NCI-H345 treated with DMSO at 0.1 percent for 48 hours (cell line): ENCODE results near the gene HSD17B3.
"Not testable (repeated sequence)": the region's sequence is repeated elsewhere in the genome, so short reads cannot be mapped to it uniquely, and the experiment has no call there.

Experiments used
- DNase-seq: peaks from one replicate; lab custom pipeline; 2025; ENCODE audit not compliant: unreplicated experiment; lab: John Stamatoyannopoulos, UW

The HSD17B3 gene

DNA sequence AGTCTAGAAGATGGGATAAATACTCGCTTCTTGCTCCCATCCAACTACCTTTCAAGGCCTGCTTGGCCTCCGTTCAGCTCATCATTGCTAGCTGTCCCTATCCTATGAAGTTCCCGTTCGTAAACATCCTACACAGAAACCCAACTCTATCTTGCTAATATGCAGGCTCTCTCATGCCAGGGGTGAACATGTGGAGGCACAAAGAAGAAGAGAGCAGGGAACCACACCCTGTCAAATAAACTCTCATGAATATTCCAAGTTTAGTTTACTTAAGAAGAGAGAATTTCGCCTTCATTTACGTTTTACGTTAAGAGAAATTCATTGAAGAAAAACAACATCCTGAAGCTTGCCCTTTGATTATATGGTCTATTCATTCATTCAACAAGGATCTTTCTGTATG, 7.9 kb upstream of the HSD17B3 start:
- no peak for DNase-seq

DNA sequence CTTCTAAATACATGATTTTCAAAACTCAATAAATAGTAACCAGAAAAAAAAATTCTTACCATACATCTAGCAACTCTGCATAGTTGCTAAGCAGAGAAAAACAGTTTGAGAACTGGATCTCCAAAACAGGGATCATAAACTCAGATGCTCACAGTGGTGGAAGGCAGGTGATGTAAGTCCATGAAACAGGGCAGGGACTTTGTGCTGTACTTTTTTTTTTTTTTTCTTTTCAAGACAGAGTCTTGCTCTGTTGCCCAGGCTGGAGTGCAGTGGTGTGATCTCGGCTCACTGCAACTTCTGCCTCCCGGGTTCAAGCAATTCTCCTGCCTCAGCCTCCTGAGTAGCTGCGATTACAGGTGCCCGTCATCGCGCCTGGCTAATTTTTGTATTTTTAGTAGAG, 5.0 kb upstream of the HSD17B3 start:
- DNase-seq = not testable (repeated sequence)

DNA sequence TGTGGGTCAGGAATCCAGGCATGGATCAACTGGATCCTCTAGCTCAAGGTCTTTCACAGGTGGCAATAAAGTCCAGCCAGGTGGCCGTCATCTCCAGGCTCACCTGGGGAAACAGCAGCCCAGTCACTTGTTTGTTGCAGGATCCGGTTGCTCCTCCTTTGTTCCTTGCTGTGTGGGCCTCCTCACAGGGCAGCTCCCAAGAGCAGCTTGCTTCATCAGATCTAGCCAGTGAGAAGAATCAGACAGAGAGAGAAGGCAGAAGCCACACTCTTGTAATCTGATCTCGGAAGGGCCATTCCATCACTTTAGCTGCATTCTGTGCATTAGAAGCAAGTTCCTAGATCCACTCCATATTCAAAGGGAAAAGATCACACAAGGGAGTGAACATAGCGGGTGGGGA, 3.2 kb upstream of the HSD17B3 start:
- DNase-seq = no peak

DNA sequence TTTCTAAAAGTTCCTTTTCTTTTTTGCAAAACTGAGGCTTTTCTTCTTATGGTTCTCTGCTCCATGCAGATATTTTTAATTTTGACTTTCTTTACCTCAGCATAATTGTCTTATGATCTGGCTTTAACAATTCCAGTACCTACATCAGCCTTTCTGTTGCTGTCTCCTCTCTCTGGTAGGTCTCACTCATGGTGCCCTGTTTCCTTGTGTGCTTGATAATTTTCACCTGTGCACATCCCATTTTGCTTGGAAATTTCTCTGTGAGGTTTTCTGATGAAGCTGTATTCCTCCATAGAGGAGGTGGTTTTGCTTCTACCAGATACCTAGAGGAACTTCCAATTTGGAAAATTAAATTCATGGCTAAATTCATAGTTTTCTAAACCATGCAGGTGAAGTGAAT, 2.3 kb upstream of the HSD17B3 start:
- no peak for DNase-seq

DNA sequence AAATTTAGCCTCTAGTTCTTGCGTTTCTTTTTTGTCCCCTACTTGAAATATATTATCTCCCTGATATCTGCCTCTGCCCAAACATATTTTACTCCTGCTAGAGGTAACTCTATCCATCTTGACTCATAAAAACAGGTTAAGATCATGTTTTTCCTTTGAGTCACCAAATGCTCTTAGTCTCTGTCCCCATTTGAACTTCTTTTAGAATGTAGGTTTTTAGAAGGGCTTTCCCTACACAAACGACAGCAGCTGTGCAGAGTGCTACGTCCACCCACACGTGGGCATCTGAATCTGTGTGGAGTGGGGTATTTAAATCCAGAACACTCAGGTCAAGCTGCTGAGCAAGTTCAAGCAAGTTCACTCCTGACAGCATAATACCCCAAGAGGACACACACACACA, 2.2 kb downstream of the HSD17B3 start:
- DNase-seq = no peak

DNA sequence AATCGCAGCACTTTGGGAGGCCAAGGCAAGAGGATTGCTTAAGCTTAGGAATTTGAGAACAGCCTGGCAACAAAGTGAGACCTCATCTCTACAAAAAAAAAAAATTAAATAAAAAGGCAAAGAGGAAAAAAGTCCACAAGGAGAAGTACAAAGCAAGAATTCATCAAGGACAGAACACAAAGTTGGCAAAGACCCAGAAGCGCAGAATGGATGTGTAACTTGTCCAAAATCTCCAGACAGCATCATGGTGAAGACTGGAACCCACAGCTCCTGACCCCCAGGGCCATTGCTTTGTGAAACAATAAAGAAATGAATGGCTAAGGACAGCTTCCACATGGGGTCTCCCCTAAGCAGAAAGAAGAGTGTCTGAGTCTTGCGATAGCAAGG, 7.8 kb downstream of the HSD17B3 start:
- DNase-seq = no peak

DNA sequence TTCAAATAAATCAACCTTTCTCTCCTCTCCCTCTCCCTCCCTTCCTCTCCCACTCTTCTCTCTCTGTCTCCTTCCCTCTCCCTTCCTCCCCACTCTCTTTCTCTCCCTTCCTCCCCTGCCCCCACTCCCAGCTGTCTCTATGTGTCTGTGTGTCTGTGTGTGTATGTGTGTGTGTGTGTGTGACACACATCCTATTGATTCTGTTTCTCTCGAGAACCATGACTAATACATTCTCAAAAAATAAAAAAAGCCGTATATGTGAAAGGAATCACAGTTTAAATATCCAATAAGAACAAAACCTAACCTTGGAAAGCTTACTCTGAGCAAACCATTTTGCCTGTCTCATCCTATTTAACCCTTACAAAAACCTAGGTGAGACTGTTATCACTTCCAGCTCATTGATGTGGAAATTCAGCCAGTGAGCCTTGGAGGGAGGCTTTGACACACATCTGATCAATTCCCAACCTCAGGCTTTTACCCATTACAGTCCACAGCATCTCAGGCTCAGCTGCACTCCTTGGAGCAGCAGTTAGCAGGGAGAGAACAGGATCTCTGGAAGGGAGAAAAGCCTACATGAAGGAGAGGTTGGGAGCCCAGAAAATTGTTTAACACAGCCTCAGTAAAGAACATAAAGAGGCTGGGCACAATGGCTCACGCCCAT, 8.3 kb downstream of the HSD17B3 start:
- no peak for DNase-seq

DNA sequence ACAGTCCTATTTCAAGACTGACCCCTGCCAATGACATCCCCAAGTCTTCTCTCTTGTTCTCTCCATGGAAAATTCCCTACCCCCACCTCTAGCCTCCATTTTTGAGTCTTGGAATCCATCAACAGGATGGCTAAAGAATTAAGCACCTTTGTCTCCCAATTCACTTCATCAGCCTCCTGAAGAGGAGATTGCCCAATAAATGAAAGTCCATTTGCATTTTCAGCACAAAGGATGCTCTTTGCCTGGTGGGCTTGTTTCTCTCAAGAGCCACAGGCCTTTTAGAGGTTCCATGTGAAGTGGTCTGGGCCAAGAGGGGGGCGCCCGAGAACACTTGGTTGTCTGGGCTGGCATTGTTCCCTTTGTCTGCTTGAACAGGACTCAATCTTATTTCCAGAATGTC, 12.6 kb downstream of the HSD17B3 start:
- DNase-seq = no peak

DNA sequence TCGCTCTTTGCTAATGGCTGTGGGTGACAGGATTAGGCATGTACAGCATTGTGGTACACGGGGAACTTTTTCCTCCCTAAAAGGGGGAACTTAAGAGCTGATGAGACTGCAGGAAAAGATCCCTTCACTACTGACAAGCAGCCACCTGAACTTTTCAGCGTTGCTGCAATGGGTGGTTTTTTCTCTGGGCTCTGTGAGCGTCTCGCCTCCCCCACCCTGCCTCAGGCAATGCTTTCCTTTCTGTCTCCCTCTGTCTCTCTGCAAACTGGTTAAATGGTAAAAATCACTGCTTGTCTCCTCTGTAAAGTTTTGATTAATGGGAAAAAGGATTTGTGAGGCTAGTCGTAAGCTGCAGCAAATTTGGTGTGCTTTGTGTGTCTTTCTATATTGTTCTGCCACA, 20.3 kb downstream of the HSD17B3 start:
- DNase-seq = no peak

DNA sequence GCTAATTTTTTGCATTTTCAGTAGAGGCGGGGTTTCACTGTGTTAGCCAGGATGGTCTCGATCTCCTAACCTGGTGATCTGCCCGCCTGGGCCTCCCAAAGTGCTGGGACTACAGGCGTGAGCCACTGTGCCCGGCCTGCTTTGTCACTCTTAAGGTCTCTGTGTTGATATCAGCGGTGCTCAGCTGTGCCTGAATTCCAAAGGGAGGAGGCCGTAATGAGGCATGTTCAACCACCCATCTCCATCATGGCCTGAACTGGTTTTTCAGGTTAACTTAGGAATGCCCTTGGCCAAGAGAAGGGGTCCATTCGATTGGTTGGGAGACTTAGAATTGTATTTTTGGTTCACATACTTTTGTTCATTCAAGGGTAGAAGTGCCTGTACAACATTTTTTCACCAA, 22.0 kb downstream of the HSD17B3 start:
- DNase-seq = no peak

DNA sequence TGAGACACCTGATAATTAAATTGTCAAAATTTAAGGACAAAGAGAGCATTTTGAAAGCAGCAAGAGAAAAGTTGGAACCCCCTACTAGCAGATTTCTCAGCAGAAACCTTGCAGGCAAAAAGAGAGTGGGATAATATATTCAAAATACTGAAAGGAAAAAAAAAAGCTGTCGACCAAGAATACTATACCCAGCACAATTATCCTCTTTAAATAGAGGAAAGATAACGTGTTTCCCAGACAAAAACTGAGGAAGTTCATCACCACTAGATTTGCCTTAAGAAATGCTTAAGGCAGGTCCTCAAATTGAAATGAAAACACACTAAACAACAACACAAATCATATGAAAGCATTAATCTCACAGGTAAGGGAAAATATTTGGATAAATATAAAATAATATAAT, 27.0 kb downstream of the HSD17B3 start:
- DNase-seq = no peak

DNA sequence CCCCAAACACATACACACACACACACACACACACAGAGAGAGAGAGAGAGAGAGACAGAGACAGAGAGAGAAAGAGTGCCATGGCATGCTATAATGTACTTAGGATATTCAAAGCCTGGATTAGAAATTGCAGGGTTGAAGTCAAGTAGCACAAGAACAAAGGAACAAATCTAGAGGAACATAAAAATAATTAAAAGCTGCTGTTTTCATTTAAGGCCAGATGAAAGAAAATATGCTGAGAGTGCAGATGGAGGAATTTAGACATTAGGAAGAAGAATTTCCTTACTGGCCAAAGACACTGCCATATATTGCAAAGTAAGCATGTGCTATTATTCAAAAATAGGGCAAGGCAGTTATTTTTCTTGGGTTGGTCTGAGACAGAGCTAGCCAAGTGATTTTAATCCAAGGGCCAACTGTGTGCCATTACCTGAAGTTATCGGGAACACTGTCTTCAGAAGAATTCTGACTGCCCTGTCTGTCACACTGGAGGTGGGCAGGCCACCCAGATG, 31.7 kb downstream of the HSD17B3 start:
- DNase-seq = no peak

DNA sequence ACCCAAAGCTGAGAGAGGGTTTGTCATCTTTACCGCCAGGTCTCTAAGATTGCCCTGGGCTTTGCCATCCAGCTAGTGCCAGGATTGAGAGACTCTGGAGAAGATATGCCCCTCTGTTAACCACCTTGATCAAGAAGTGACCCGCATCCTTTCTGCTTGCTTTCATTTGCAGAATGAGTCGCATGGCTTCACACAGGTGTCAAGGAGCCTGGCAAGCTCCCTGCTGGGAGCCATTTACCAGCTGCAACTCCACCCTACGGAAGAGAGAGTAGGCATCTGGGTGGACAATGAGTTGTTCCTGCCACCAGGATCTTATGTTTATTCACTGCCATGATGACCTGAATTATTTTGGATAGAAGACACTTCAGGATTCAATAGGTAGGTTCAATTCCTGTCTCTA, 43.0 kb downstream of the HSD17B3 start:
- DNase-seq = no peak

DNA sequence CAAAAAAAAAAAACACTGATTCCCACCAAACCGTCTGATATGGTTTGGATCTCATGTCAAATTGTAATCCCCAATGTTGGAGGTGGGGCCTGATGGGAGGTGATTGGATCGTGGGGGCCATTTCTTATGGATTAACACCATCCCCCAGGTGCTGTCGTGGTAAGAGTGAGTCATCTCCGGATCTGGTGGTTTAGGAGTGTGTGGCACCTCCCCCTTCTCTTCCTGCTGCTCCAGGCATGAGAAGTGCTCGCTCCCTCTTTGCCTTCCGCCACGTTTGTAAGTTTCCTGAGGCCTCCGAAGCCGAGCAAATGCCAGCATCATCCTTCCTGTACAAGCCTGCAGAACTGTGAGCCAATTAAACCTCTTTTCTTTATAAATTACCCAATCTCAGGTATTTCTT, 45.2 kb downstream of the HSD17B3 start:
- no peak for DNase-seq

DNA sequence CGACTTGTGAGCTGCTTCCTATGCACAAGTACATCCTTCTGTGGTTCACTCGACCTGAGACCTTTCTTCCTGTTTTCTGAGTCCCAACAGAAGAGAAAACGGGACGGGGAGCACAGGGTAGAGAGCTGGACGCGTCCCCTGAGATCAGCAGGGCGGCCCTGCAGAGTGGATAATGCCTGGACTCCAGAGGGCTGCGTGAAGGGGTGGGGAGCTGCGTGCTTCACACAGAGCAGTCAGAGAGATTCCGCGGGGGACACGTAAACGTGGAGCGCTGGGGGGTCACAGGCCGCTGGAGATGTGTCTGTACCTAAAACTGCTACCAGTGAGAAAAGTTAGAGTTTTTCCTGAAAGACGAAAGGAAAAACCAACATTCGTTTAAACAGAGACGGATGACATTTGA, 46.3 kb downstream of the HSD17B3 start:
- no peak for DNase-seq

DNA sequence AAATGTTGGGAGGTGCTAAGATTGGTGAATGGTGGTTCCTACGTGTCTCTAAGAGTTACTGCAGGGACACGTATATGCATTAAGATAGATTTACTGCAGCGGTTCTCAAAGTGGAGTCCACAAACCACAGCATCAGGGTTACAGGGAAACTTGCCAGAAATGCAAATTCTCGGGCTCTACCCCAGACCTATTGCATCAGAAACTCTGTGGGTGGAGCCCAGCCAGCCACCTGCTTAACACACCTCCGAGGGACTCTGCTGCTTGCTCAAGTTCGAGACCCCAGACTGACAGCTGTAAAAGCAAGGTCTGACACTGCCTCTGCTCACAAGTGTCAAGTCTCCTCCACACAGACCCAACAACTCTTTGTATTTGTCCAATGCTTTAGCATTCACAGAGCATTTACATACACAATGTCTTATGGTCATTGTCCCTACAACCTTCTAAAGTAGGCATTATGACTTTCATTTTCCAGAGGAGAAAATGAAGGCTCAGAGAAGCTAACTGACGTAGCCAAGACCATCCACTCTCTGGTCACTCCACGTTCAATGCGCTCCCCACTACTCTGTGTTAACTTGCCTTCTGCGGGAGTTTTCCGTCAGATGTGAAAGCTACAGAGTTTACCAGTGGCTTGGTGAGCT, 48.8 kb downstream of the HSD17B3 start:
- DNase-seq = no peak

DNA sequence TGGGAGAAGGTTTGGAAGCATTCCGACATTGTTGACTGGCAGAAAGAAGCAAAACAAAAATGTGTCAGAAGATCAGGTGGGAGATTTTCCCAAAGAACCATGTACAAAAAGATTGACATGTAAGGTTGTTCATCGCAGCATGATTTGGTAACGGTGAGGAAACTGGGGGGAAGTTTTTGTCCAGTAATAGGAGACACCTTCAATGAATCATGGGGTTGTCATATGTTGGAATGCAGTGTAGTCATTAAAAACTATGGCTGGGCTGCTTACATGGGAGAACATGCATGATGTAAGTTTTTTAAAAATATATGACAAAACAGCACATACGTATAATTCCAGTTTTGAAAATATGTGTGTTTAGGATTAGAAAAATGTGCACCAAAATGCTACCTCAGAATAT, 50.5 kb downstream of the HSD17B3 start:
- no peak for DNase-seq

DNA sequence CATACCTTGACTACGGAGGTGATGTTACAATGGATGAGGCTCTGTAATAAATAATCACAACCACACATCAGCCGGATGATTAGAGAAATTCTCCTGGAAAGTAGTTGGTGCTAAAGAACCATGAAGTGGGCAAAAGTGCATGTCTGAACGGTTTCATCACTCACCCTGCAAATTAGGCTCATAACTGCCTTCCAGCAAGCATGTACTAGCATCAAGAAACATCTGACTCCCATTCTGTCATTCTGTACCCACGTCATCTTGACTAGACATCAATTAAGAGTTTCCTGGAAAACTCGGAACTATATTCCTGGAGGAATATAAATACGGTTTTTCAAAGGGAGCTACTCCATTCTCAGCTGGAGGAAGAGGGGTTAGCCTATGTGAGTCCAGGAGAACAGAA, 52.2 kb downstream of the HSD17B3 start:
- DNase-seq = no peak

DNA sequence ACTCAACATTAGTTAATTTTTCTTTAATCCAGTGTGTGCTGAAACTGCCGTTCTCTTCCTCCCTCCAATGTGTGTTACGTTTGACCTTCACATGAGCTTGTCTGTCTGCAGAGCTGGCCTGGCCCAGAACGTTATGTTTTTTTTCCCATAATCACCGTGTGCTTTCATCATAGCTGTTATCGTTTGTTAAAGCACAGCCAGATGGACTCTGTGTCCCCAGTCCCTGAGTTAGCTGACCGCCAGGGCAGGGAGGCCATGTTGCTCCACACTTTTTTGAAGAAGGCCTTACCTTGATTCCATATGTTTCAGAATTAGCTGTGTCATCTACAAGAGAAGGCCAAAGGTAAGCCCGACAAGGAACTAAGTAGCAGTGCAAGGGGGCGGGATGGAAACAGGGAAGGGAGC, 55.7 kb downstream of the HSD17B3 start:
- no peak for DNase-seq

DNA sequence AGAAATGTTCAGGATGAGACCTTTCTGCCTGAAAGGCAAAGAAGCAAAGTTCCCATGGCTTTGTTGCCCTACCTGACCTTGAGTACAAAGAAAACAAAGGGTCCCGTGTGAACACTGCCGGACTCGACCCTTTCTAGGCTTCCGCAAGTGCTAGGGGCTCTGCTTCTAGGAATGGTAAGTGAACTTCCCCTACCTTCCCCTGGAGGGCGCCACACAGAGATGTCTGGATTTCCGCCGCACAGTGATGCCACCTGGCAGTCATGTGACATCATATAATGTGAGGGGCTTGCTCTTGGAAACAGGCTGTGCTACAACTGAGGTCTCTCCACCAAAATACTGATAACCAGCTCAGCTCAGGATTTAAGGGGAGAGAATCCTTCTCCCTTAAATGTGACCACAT, 56.6 kb downstream of the HSD17B3 start:
- DNase-seq = no peak

DNA sequence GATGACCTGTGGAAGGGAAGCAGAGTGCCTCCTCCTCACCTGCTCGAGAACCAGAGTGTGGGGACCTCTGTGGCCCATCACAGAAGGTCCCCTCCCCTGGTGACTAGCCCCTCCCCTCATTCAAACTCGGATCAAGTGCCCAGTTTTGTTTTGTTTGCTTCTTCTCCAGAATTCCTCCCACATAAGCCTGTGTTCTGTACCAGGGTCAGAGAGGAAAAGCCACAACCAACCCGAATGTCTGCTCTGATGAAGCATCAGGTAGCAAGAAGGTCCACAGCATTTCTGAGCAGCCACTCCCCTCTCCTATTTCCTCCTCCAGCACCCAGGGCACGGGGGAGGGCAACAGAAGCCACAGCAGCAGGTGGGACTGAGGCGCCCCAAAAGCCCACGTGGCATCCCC, 58.2 kb downstream of the HSD17B3 start:
- DNase-seq = no peak

DNA sequence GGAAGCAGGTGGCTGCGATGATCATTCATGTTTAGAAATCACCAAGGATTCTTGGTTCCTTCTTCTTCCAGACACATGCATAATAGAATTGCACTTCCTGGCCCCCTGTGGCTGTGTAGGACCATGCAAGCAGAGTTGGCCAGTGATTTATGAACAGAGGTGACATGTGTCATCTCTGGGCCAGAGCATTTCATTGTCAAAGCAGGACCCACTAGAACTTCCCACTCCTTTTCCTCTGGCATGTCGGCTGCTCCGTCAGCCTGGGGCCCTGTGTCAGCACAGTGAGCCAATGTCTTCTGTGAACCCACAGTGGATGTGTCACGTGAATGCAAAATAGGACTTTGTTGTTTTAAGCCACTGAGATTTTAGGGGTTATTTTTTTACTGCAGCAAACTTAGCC, 59.2 kb downstream of the HSD17B3 start:
- no peak for DNase-seq

DNA sequence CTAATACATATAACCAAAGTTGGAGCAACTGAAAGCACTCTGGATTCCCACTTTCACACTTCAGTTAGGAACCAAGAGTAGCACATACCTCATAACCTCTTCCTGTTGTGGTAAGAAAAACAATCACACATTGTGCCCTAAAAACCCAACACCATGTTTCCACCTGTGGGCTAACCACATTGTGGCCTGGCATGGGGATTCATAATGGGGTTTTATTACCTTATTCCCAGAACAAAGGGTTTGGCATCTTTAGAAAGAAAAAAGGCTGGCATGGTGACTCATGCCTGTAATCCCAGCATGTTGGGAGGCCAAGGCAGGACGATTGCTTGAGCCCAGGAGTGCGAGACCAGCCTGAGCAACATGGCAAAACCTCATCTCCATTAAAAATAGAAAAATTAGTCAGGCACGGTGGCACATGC, 60.6 kb downstream of the HSD17B3 start:
- DNase-seq = no peak
